Heart right ventricle (tissue), 16 donors: ENCODE data around the gene CD7. TPM values are rescaled to one million over a fixed set of nuclear protein-coding genes. Genes with fewer than 3 reads are reported as not detected.

Source experiments
- ATAC-seq, 8 donors: fragments of 200-7000 bp; cut with Tn5 transposase; one replicate each; pipeline ENCODE4 v1.9.1; 2020; ENCODE audit warnings: mild to moderate bottlenecking in 8 of 8, moderate library complexity in 8 of 8, moderate number of reproducible peaks in 1 of 8
- DNase-seq, 2 donors: peaks; one replicate each; pipeline ENCODE4 v3.0.0-alpha.2; 2020
- H3K27ac ChIP-seq, 10 donors: fragments of 200-600 bp; sonication (generic) in 2 of 10; one replicate each; pipeline versions ENCODE4 v1.5.0 to v1.8.0; 2020 to 2022; ENCODE audit warnings: mild to moderate bottlenecking in 3 of 10
- H3K27me3 ChIP-seq, 7 donors: fragments of 200-600 bp; one replicate each; pipeline ENCODE4 v1.8.0; 2021 to 2022; ENCODE audit warnings: mild to moderate bottlenecking in 2 of 7
- H3K36me3 ChIP-seq, 9 donors: fragments of 200-600 bp; sonication (generic) in 1 of 9; one replicate each; pipeline versions ENCODE4 v1.5.0 to v1.8.0; 2020 to 2022; ENCODE audit warnings: mild to moderate bottlenecking in 2 of 9
- H3K4me1 ChIP-seq, 9 donors: fragments of 200-600 bp; sonication (generic) in 1 of 9; one replicate each; pipeline versions ENCODE4 v1.5.0 to v1.8.0; 2020 to 2022; ENCODE audit warnings: mild to moderate bottlenecking in 4 of 9
- H3K4me3 ChIP-seq, 10 donors: fragments of 200-600 bp; sonication (generic) in 2 of 10; one replicate each; pipeline versions ENCODE4 v1.5.0 to v1.8.0; 2020 to 2022; ENCODE audit warnings: mild to moderate bottlenecking in 7 of 10, moderate library complexity in 2 of 10
- H3K9me3 ChIP-seq, 11 donors: fragments of 200-600 bp in 10 of 11; sonication (generic) in 2 of 11; one replicate each; pipeline versions ENCODE4 v1.5.0 to v1.8.0; 2013 to 2022; ENCODE audit warnings: mild to moderate bottlenecking in 2 of 11, control low read depth in 1 of 11, moderate library complexity in 1 of 11
- CTCF ChIP-seq, 9 donors: fragments of 200-600 bp; sonication (generic) in 2 of 9; IDR thresholded peaks; one replicate each; pipeline versions ENCODE4 v1.5.0 to v1.8.0; 2021 to 2022; ENCODE audit warnings: antibody characterized with exemption in 9 of 9, mild to moderate bottlenecking in 5 of 9, moderate library complexity in 1 of 9
- WGBS, 2 donors: extraction: QIAGEN DNeasy Blood & Tissue Kit; methylation state at CpG; one replicate each; pipeline ENCODE4 v1.1.7; 2013; ENCODE audit warnings: inconsistent platforms in 1 of 2; 5-methylcytosine and 5-hydroxymethylcytosine counted together
- intact Hi-C, 10 donors: fragments of 100-400 bp; cut with DNase I; formaldehyde crosslinking; loops; one replicate each; pipeline versions ENCODE4 v1.11.1 to v1.14.2; 2022
- polyA plus RNA-seq, 2 donors: library from polyadenylated mRNA; stranded (reverse); fragments of 200-250 nt; gene quantifications; one replicate each; pipeline ENCODE4 v1.2.3, GENCODE V29; 2013
- total RNA-seq, 10 donors: library from RNA; stranded (reverse); fragmentation: NEBNext Ultra II Directional in 3 of 10; extraction: Animal tissue kit (Norgen Biotek cat#: 25700) in 3 of 10; gene quantifications; one replicate each; pipeline versions ENCODE4 v1.2.1 to v1.2.4, GENCODE V29; 2021 to 2023
- donor health status: Arrhythmogenic right ventricular cardiomyopathy.
- donor health status: ischemic (EF 13 %, LVEDD 7.1; RV severe dilation, severe dysfunction).
- donor health status: healthy with polysubstance abuse.
- donor health status: DM: no; HTN: yes; CAD: no.
- donor health status: DM: no; HTN: no; CAD: no.
- donor health status: ischemic (EF 25% LVEDD 6.9; RV normal size, moderate dysfunction).
- donor health status: ischemic (EF 25% LVEDD 5.7; RV mildly dilated, moderate dysfunction).
- donor health status: healthy.
- donor health status: DM: yes; HTN: yes; CAD: no.
- donor health status: Ischemic cardiomyopathy.
- donor health status: ischemic (EF 35%, LVEDD 5.7; RV mildly dilated, moderate dysfunction).
- donor health status: nonischemic (EF 11% LVEDD 7.7; RV severe dilation, severe dysfunction).
- donor health status: DM: yes; HTN: yes; CAD: no.
- donor health status: PGD.
- donor health status: ischemic (EF 29% LVEDD 5.4; RV normal size, mild dysfunction).
- donor health status: nonischemic (EF 23%, LVEDD 6.1; RV moderate dilation, normal function).

The CD7 gene
- total and polyA plus RNA-seq, 12 donors = 0.15 to 6.0 (median 0.39) TPM; not detected in 1

DNA sequence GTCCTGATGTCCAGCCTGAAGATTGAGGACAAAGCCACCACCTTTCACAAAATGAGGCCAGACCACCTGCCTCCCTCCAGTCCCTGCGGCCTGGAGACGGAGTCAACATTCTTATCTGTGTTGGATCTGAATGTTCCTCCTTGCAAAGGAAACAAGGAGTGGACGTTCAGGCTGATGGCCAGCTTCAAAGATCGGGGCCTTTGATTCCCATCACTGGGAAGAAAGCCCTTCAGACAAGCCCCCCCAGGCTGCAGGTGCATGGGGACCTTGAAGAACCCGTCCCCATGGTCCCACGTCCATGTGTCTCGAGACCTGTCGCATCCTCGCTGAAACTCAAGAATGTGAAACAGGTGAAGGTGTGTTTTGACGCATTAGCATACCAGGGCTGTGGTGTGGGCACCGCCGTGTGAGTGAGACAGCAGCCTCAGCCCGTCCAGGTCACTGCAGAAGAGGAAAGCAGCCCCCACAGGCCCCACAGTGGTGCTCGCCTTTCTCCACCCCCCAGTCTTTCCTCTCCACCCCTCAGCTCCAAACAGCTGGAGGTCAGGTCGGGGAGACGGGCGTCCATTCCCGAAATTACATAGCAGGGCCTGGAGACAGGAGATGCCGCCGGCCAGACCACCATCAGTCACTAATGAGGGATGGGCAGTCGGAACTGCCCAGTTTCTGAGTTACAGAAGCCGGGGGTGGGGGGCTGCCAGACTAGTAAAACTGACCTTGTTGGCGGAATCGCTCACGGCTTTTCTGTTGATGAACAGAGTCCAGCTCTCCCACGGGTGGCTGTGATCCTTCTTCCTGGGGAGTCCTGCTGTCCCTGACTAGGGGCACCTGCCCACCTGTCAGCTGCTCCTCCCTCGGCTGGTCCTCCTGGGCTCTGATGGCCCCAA, 43.0 kb downstream of the CD7 start:
- no peaks in the 10 kb centered on the region for H3K9me3 ChIP-seq
- H3K27me3 ChIP-seq = no peaks in the 10 kb centered on the region
- ATAC-seq (no peak), DNase-seq (no peak)
- H3K36me3 ChIP-seq = peaks cover 0 to 32% (median 9%) of the 10 kb centered on the region in 9 donors
- H3K4me3 ChIP-seq = peak overlapping the region; percentile 61 to 96 (median 88)
- H3K4me1 ChIP-seq = peaks cover 14 to 48% (median 39%) of the 10 kb centered on the region in 9 donors
- intact Hi-C loops = loop anchor here in 2 of 10 donors (5.0 kb wide), 1 partner anchor 37 kb away; no protein-coding TSS in a partner anchor
- peak overlapping the region in 9 of 10 donors; percentile 93 to 100 (median 98) for H3K27ac ChIP-seq
- WGBS, 2 donors = 75 to 77% methylated on average over 27 of the region's 27 CpGs
- TF ChIP-seq CTCF (IDR thresholded peaks at IDR 0.05) = no peak

DNA sequence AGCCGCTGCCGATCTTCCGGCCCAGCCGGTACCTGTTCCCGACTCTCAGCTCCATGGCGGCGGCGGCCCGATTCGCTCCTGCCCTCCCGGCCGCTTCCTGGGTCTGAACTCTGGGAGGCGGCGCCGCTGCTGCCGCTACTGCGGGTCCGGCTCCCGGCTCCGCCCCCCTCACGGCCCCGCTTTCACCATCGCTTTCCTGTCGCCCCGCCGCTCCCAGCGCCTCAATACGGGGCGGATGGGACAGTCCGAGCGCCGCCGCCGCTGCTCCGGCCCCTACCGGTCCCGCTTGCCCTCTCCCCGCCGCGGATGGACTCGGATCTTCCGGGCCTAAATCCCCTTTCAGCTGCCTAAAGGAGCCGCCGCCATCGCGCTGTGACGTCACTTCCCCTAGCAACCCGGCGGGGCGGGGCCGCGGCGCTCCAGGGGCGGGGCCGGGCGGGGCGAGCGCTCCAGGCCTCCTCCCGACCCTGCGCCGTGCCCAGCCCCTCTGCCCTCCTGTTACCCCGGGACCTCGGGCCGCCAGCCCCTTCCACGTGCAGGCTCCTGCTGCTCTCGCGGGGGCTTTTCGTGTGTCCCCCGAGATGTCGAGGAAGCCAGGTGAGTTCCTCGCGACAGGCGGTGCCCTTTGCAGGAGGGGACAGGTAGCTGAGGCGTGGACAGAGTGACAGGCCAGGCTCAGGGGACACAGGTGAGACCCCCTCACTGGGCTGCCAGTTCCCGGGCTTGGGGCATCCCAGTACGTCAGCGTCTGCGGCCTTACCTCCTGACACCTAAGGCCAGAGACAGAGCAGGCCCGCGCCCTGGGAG, 43.9 kb downstream of the CD7 start, which contains the start of gene CSNK1D:
TSS of gene CSNK1D (minus strand) at position 374 of the 807 bp plus-strand sequence. CDS start at position 55, 319 bp downstream.
- 4% methylated on average over 75 to 80 of the region's 80 CpGs for WGBS, 2 donors
- Histone ChIP-seq H3K9me3 (no peaks in the 10 kb centered on the region), H3K27ac (peak within 1 kb of the TSS; percentile 86 to 100 (median 98)), H3K36me3 (peaks cover 0 to 40% (median 9%) of the 10 kb centered on the region in 9 donors), H3K4me3 (peak within 1 kb of the TSS; percentile 61 to 96 (median 88)), H3K4me1 (peaks cover 14 to 52% (median 47%) of the 10 kb centered on the region in 9 donors), H3K27me3 (no peaks in the 10 kb centered on the region)
- no peak for TF ChIP-seq CTCF (IDR thresholded peaks at IDR 0.05)
- DNase-seq (peak; percentile 92 to 93), ATAC-seq (peak; percentile 93 to 96 (median 94))
- intact Hi-C loops = loop anchor here in 4 of 10 donors (1.0 to 5.0 kb wide), 5 partner anchors 15 to 36 kb away; no protein-coding TSS in a partner anchor

DNA sequence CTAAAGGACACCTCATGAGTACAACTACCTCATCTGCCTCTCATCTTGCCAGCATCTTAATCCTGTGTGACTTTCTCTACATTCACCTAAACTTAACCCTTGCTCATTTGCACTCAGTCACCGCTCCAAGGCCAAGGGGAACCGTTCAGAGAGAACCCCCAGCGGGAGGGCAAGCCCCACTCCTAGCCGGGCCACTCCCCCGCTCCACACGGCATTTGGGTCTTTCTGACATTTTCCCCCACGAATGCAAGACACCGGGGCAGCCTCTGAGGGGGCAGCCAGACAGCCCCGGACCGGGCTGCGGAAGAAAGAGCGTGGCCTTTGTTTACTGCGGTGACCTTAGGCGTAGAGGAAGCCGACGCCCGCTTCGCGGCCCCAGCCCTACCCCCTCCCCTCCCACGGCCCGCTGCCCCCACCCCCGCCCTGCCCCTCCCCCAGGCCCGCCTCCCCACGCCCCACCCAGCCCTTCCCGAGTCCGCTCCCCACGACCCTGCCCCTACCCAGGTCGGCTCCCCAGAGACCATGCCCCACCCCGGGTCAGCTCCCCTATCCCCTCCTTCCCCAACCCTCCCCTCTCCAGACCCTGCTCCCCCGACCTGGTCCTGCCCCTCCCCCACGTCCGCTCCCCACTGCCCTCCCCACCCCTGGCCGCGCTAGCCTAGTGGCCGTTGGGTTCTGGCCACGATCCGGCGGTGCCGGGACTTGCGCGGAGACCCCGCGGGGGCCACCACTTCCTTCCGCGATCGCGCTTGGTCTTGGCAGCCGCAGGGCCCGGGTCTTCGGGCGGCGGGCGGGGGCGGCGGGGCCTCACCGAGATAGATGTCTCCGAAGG, 44.7 kb downstream of the CD7 start:
- 1% methylated on average over 42 to 55 of the region's 57 CpGs for WGBS, 2 donors
- Histone ChIP-seq H3K27ac (peak overlapping the region; percentile 86 to 100 (median 98)), H3K27me3 (no peaks in the 10 kb centered on the region), H3K4me1 (peaks cover 20 to 60% (median 56%) of the 10 kb centered on the region in 9 donors), H3K36me3 (peaks cover 0 to 46% (median 9%) of the 10 kb centered on the region in 9 donors), H3K4me3 (peak overlapping the region; percentile 61 to 96 (median 88)), H3K9me3 (no peaks in the 10 kb centered on the region)
- intact Hi-C loops = loop anchor here in 4 of 10 donors (1.0 to 5.0 kb wide), 5 partner anchors 16 to 35 kb away; no protein-coding TSS in a partner anchor
- peak; percentile 41 to 65 (median 52) for ATAC-seq
- DNase-seq = peak; percentile 59
- TF ChIP-seq CTCF (IDR thresholded peaks at IDR 0.05) = no peak
